ENCODE data around the gene WDR87.
"Not testable (repeated sequence)": the region's sequence is repeated elsewhere in the genome, so short reads cannot be mapped to it uniquely, and the experiment has no call there.

The WDR87 gene

GRCh38 chr19:37930416-37930815, 24.0 kb upstream of the WDR87 start:
- no peak for DNase-seq (ENCODE audit: low spot score)

GRCh38 chr19:37929355-37929923, 23.0 kb upstream of the WDR87 start:
- DNase-seq (ENCODE audit: low spot score), result no peak

- DNase-seq (ENCODE audit: low spot score), result no peak
These were observed 22.3 kb upstream of the WDR87 start for GRCh38 chr19:37928527-37929286.

DNA sequence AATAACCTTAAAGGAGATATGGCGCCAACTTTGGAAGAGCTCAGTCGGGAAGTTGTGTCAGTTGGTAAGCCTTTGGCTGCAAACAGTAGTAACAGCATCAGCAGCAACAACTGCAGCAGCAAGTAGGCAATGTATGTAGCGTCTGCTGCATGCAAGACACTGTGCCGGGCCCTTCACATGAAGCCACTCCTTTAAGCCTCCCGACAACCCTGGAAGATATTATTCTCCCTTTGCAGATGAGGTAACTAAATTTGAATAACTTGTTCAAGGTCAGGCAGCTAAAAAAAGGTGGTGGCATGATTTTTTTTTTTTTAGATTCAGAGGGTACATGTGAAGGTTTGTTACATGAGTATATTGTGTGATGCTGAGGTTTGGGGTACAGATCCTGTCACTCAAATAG, 20.3 kb upstream of the WDR87 start:
- no peak for DNase-seq (ENCODE audit: low spot score)

- DNase-seq (ENCODE audit: low spot score), result no peak
These were observed 19.9 kb upstream of the WDR87 start for GRCh38 chr19:37926255-37926654.

DNA sequence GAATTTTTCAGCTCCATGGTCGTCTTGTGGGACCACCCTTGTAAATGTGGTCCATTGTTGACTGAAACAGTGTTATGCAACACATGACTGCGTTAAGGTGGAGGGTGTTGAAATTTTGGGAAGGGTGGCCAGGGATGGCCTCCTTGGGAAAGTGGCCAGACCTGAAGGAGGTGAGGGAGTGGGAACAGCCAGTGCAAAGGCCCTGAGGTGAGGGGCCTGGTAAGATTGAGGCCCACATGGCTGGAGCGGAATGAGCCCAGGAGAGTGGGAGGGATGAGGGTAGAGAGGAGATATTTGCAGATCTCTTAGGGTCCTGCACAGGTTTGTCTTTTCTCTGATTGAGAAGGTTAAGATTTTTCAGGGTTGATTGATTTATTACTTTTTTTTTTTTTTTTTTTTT, 18.8 kb upstream of the WDR87 start:
- DNase-seq (ENCODE audit: low spot score), result no peak

GRCh38 chr19:37924573-37924972, 18.2 kb upstream of the WDR87 start:
- not testable (repeated sequence) for DNase-seq (ENCODE audit: low spot score)

DNA sequence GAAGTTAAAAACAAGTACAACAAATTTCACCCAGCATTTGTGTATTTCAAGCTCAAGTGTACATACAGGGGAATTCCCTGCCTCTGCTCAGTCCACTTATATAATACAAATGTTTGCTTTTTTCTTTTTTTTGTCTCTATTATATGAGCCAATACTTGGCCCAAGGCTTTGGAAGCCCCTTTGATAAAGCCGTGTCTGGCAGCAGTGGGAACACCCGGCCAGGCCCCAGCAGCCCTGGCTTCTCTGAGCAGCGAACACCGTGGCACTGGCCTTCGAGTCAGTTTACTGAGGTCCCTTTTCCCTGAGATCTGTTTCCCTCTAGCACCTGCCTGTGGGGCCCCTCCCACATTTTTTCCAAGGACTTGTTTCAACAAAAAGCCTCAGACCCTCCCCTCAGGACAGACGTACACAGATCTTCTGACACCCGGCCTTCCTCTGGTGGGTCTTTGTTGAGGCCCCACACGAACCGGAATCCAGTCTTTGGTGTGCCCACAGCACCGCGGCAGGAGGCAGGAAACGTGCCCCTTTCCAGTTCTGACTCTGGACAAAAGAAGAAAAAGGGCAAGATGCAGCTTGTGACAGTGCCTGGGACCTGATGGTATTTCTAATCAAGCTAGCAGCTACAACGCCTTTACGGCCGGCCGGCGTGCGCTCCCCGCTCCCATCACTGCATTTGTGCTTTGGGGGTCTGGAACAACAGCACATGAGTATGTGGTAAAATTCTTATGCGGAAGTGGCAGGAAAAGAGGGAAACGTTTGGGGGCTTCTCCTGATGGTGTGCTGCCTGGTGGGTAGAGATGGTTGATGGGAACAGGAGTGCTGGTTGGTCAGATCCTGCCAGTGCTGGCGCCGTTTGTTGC, 14.4 kb upstream of the WDR87 start:
- no peak for DNase-seq (ENCODE audit: low spot score)

DNA sequence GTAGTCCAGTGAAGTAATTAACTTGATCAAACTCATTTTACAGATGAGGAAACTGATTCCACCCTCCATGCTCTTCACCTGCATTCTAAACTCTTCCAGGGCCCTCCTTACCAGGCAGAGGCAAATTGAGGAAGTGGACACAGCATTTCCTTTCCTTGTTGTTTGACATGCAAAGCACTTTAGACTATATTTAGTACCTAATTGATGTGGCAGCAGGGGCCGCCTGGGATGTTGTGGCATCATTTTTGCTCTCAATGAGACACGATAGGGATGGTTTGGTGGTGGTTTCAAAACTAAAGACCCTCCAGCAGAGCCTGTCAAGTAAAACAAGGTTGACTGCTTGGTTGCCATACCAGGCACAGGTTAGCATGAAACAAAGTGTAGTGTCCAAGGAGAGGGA, 8.5 kb upstream of the WDR87 start:
- DNase-seq (ENCODE audit: low spot score), result no peak

- no peak for DNase-seq (ENCODE audit: low spot score)
These were observed 3.3 kb upstream of the WDR87 start for GRCh38 chr19:37909661-37910199.

DNA sequence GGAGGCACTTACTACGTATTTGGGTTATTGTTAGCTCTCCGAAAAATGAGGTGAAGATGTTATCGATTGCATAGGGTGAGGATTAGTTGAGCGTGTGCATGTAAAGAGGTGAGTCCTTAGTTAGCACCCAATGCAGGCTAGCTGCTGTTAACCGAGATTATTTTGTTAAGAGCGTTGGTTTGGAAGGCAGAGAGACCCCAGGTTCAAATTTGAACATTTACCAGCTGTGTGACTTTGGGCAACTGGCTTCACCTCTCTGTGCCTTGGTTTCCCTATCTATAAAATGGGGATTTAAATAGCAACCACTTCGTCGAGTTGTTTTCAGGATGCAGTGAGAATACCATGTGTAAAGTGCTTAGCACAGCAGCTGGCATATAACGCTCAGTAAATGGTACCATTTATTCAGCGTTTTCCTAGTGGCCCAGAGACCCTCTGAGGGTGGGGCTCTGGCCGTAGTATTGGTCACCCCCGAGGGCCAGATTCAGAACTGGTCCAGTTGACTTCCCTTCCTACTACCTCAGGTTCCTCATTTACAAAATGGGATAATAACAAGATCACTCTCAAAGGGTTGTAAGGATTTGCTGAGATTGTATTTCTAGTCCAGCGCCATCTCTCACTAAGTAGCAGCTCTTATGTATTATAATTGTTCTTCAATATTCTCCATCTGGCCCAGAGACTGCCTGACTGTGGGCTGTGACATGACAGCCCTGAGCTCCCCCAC, 1.5 kb upstream of the WDR87 start:
- DNase-seq (ENCODE audit: low spot score), result no peak

GRCh38 chr19:37906869-37907734, 708 bp upstream of the WDR87 start, which contains the start of gene SIPA1L3:
TSS of gene SIPA1L3 (plus strand) at chr19:37907208. CDS start at chr19:38081566, 174,358 bp downstream.
- peak; percentile 50 for DNase-seq (ENCODE audit: low spot score)

DNA sequence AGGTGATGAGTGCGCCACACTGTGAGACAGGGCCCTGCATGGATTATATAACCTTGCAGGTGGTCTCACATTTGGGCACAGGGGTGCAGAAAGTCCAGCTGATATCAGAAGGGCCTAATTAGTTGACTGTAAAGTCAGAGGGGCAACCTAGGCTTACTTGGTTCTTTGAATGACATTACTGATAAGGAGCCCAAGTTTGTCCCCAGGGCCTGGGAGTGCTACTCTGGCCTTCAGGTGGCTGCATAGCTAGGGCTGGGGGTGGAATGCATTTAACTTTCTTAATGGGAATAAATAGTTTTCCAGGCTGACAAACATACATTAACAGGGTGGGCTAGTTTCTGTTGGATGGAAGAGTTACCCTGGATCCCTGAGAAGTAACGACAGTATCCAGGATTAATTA, 3.3 kb downstream of the WDR87 start:
- no peak for DNase-seq (ENCODE audit: low spot score)

DNA sequence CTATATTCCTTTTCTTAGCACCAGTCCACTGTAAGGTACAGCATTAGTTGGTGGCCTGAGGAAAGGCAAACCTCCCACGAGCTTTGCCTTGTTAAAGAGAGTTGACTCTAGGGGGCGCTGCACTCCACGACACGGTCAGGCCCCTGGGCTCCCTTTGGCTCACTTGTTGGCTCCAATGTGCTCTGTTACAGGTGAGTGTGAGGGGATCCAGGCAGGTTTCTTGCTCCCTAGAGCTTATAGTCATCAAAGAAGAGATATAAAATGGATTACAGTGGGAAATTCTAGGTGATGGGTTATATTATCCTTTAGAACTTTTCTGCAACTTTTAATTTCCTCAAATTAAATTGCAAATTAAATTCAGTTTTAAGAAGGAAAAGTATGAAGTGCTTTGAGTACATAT, 3.7 kb downstream of the WDR87 start:
- peak; percentile 17 for DNase-seq (ENCODE audit: low spot score)

- DNase-seq (ENCODE audit: low spot score), result no peak
These were observed 6.4 kb downstream of the WDR87 start for GRCh38 chr19:37899966-37900365.

DNA sequence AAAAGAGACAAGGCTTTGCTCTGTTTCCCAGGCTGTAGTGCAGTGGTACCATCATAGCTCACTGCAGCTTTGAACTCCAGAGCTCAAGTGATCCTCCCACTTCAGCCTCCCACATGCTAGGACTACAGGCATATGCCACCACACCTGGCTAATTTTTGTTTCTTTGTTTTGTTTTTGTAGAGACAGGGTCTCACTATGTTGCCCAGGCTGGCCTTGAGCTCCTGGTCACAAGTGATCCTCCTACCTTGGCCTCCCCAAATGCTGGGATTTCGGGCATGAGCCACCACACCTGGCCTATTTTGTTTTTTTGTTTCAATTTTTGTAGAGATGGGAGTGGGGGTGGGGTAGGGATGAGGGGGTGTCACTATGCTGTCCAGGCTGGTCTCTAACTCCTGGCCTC, 6.9 kb downstream of the WDR87 start:
- DNase-seq (ENCODE audit: low spot score), result no peak

GRCh38 chr19:37896180-37896579, 10.2 kb downstream of the WDR87 start:
- no peak for DNase-seq (ENCODE audit: low spot score)

DNA sequence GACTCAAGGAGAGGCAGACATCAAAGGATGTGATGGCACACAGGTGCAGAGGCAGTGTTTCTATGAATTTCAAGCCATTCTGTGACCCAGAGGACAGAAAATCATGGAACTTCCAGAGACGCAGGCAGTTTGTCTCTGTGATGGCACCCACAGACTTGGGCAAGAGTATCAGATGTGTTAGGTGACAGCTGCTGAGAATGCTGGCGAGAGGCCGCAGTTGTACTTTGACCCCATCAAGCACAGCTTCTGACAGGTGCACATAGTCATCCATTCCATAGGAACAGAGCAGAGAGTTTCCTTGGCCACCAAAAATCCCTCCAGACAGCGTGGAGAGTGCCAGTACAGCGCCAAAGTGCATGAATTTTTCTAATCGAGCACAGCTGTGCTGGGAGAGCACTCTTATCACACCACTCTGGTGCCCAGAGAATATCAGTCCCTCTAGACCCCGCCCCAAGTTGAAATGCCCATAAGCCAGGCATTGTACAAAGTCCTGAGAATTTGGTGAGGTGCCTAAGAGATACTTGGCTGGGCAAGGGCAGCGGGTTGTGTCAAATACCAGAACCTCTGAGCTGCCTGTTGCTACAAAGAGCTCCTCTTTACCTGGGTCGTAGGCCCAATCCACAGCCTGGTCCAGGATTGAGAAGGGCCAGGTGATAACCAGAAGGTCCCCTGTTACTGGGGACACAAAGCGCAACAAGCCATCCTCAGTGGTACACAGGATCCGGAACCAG, 12.4 kb downstream of the WDR87 start:
- DNase-seq (ENCODE audit: low spot score), result no peak

DNA sequence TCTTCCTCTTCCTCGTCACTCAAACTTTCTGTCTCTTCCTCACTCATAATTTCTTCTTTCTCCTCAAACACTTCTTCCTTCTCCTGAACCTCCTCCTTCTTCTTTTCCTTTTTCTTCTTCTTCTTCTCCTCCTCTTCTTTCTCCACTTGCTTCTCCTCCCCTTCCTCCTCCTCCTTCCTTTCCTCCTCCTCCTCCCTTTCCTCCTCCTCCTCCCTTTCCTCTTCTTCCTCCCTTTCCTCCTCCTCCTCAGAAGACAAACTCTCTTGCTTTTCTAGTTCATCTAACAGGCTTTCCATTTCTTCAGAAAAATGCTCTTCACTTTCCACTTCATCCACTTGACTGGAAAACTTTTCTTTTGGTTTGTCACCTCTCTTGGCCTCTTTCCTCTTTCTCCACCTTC, 19.8 kb downstream of the WDR87 start:
- DNase-seq (ENCODE audit: low spot score), result no peak

GRCh38 chr19:37885392-37885791, 21.0 kb downstream of the WDR87 start:
- no peak for DNase-seq (ENCODE audit: low spot score)
